Heart left ventricle (tissue), 16 donors: ENCODE measurements around the gene UNC13B. TPM values are rescaled to one million over a fixed set of nuclear protein-coding genes. Genes with fewer than 3 reads are reported as not detected.

ENCODE experiments used
- ATAC-seq, 4 donors: fragments of 200-7000 bp; cut with Tn5 transposase; one replicate each; pipeline ENCODE4 v1.9.1; 2020 to 2022; ENCODE audit warnings: moderate library complexity in 4 of 4, mild to moderate bottlenecking in 3 of 4, moderate number of reproducible peaks in 1 of 4
- DNase-seq, 5 donors: peaks; one replicate each; pipeline ENCODE4 v3.0.0-alpha.2; 2020
- H3K27ac ChIP-seq, 12 donors: fragments of 200-600 bp; sonication (generic) in 4 of 12; one replicate each; pipeline versions ENCODE4 v1.5.0 to v1.8.0; 2016 to 2022; ENCODE audit warnings: mild to moderate bottlenecking in 2 of 12
- H3K27me3 ChIP-seq, 9 donors: fragments of 200-600 bp; sonication (generic) in 2 of 9; one replicate each; pipeline versions ENCODE4 v1.5.1 to v1.8.0; 2016 to 2022; ENCODE audit warnings: mild to moderate bottlenecking in 3 of 9
- H3K36me3 ChIP-seq, 9 donors: fragments of 200-600 bp; sonication (generic) in 2 of 9; one replicate each; pipeline versions ENCODE4 v1.5.0 to v1.8.0; 2018 to 2022; ENCODE audit warnings: mild to moderate bottlenecking in 2 of 9
- H3K4me1 ChIP-seq, 12 donors: fragments of 200-600 bp; sonication (generic) in 4 of 12; one replicate each; pipeline versions ENCODE4 v1.5.0 to v1.8.0; 2016 to 2022; ENCODE audit warnings: mild to moderate bottlenecking in 3 of 12
- H3K4me3 ChIP-seq, 12 donors: fragments of 200-600 bp; sonication (generic) in 4 of 12; one replicate each; pipeline versions ENCODE4 v1.5.0 to v1.8.0; 2017 to 2022; ENCODE audit warnings: mild to moderate bottlenecking in 9 of 12, moderate library complexity in 4 of 12
- H3K9me3 ChIP-seq, 12 donors: fragments of 200-600 bp; sonication (generic) in 4 of 12; one replicate each; pipeline versions ENCODE4 v1.5.0 to v1.8.0; 2016 to 2022; ENCODE audit warnings: mild to moderate bottlenecking in 1 of 12
- CTCF ChIP-seq, 12 donors: fragments of 200-600 bp; sonication (generic) in 4 of 12; IDR thresholded peaks; one replicate each; pipeline versions ENCODE4 v1.5.0 to v1.8.0; 2018 to 2022; ENCODE audit warnings: antibody characterized with exemption in 12 of 12, mild to moderate bottlenecking in 5 of 12
- POLR2A ChIP-seq, 2 donors: fragments of 450-650 bp; IDR thresholded peaks; one replicate each; pipeline ENCODE4 v1.6.1; 2017; ENCODE audit warnings: antibody characterized with exemption in 2 of 2, mild to moderate bottlenecking in 2 of 2, moderate library complexity in 2 of 2
- WGBS, 4 donors: extraction: QIAGEN DNeasy Blood & Tissue Kit in 2 of 4; methylation state at CpG; one replicate each; pipeline versions ENCODE4 v1.1.5 to v1.1.7; 2013 to 2018; 5-methylcytosine and 5-hydroxymethylcytosine counted together
- intact Hi-C, 10 donors: fragments of 100-400 bp; cut with DNase I; formaldehyde crosslinking; loops; one replicate each; pipeline versions ENCODE4 v1.11.1 to v1.14.2; 2022
- polyA plus RNA-seq, 2 donors: library from polyadenylated mRNA; stranded (reverse); fragments of 200-250 nt; gene quantifications; one replicate each; pipeline ENCODE4 v1.2.3, GENCODE V29; 2013
- total RNA-seq, 9 donors: library from RNA; depleted of rRNA in 2 of 9; stranded (reverse); fragments of >200 nt in 2 of 9; fragmentation: NEBNext Ultra II Directional in 3 of 9; extraction: Animal tissue kit (Norgen Biotek cat#: 25700) in 3 of 9; gene quantifications; one replicate each; pipeline versions ENCODE4 v1.1.0 to v1.2.4, GENCODE V29; 2016 to 2023
- donor health status: ischemic (EF 13 %, LVEDD 7.1; RV severe dilation, severe dysfunction).
- donor health status: healthy with polysubstance abuse.
- donor health status: DM: no; HTN: yes; CAD: no.
- donor health status: DM: no; HTN: no; CAD: no.
- donor health status: ischemic (EF 25% LVEDD 6.9; RV normal size, moderate dysfunction).
- donor health status: ischemic (EF 25% LVEDD 5.7; RV mildly dilated, moderate dysfunction).
- donor health status: healthy.
- donor health status: DM: yes; HTN: yes; CAD: no.
- donor health status: ischemic (EF 35%, LVEDD 5.7; RV mildly dilated, moderate dysfunction).
- donor health status: nonischemic (EF 11% LVEDD 7.7; RV severe dilation, severe dysfunction).
- donor health status: DM: yes; HTN: yes; CAD: no.
- donor health status: PGD.
- donor health status: ischemic (EF 29% LVEDD 5.4; RV normal size, mild dysfunction).
- donor health status: nonischemic (EF 23%, LVEDD 6.1; RV moderate dilation, normal function).

Gene UNC13B
- total and polyA plus RNA-seq, 11 donors: 8.1 to 30.2 (median 21.2) TPM

GRCh38 chr9:35114113-35114839 lies 47.5 kb upstream of the UNC13B start:
- Histone ChIP-seq H3K9me3 (no peaks in the 10 kb centered on the region), H3K27ac (peak overlapping the region; percentile 70 to 98 (median 90)), H3K36me3 (no peaks in the 10 kb centered on the region), H3K27me3 (no peaks in the 10 kb centered on the region), H3K4me3 (peak overlapping the region in 10 of 12 donors; percentile 56 to 81 (median 65)), H3K4me1 (peaks cover 3 to 63% (median 49%) of the 10 kb centered on the region in 12 donors)
- TF ChIP-seq CTCF (IDR thresholded peaks at IDR 0.05) (no peak), POLR2A (IDR thresholded peaks at IDR 0.05) (peak in 1 of 2 donors; percentile 34)
- intact Hi-C loops: loop anchor here in 6 of 10 donors (5.0 to 10.0 kb wide), 5 partner anchors 51 to 623 kb away; partner anchors contain the start of gene UNC13B (in 2 of the 6)
- ATAC-seq: peak; percentile 4 to 44 (median 34)
- DNase-seq: peak; percentile 85 to 94 (median 90)
- 16 to 20% (median 18%) methylated on average over 5 of the region's 5 CpGs for WGBS, 4 donors

GRCh38 chr9:35114840-35115628 lies 46.8 kb upstream of the UNC13B start:
- Histone ChIP-seq H3K27ac (peak overlapping the region; percentile 70 to 98 (median 90)), H3K27me3 (no peaks in the 10 kb centered on the region), H3K4me1 (peaks cover 3 to 62% (median 48%) of the 10 kb centered on the region in 12 donors), H3K36me3 (no peaks in the 10 kb centered on the region), H3K9me3 (no peaks in the 10 kb centered on the region), H3K4me3 (peak overlapping the region; percentile 8 to 81 (median 64))
- peak in 3 of 4 donors; percentile 3 to 20 (median 4) for ATAC-seq
- TF ChIP-seq CTCF (IDR thresholded peaks at IDR 0.05) (no peak), POLR2A (IDR thresholded peaks at IDR 0.05) (no peak)
- peak; percentile 80 to 83 (median 82) for DNase-seq
- intact Hi-C loops: loop anchor here in 8 of 10 donors (5.0 to 10.0 kb wide), 11 partner anchors 47 to 622 kb away; partner anchors contain the start of gene UNC13B (in 5 of the 8)
- WGBS, 4 donors: 16 to 20% (median 17%) methylated on average over 10 to 12 of the region's 12 CpGs

- Histone ChIP-seq H3K27ac (peak within 1 kb of the TSS; percentile 70 to 98 (median 90)), H3K9me3 (no peaks in the 10 kb centered on the region), H3K27me3 (no peaks in the 10 kb centered on the region), H3K4me1 (peaks cover 3 to 54% (median 40%) of the 10 kb centered on the region in 12 donors), H3K36me3 (no peaks in the 10 kb centered on the region), H3K4me3 (peak within 1 kb of the TSS; percentile 15 to 81 (median 64))
- 0 to 1% (median 1%) methylated on average over 45 to 54 of the region's 54 CpGs for WGBS, 4 donors
- DNase-seq: peak; percentile 96 to 98 (median 97)
- TF ChIP-seq POLR2A (IDR thresholded peaks at IDR 0.05) (peak in 1 of 2 donors; percentile 67), CTCF (IDR thresholded peaks at IDR 0.05) (no peak)
- peak; percentile 66 to 74 (median 72) for ATAC-seq
- intact Hi-C loops: loop anchor here (1.0 to 10.0 kb wide), 15 partner anchors 46 to 486 kb away; partner anchors contain the start of gene UNC13B (in 6 of the 10)
These were observed 45.9 kb upstream of the UNC13B start, which contains the start of gene ATOSB for GRCh38 chr9:35115680-35116538. Gene ATOSB (minus strand): TSS chr9:35115862. CDS start chr9:35108274, 7,588 bp downstream.
